Motor neuron (in vitro differentiated cells): ENCODE results near the gene VMP1. TPM values are rescaled to one million over a fixed set of nuclear protein-coding genes. Genes with fewer than 3 reads are reported as not detected.
"Not testable (repeated sequence)": the region's sequence is repeated elsewhere in the genome, so short reads cannot be mapped to it uniquely, and the experiment has no call there.

Experiments
- ATAC-seq, 8 experiments: fragments of 200-7000 bp; cut with Tn5 transposase; replicated peaks in 6 of 8; 2 replicates each; pipeline ENCODE4 v1.8.0; 2021; ENCODE audit warnings: mild to moderate bottlenecking in 8 of 8, moderate library complexity in 8 of 8
- H3K27ac ChIP-seq, 2 donors: fragments of 250-450 bp; sonication (Bioruptor Pico); 2 replicates each; pipeline ENCODE4 v1.9.0; 2021; ENCODE audit warnings: antibody characterized with exemption in 2 of 2, mild to moderate bottlenecking in 2 of 2, moderate library complexity in 1 of 2
- H3K4me1 ChIP-seq, 2 donors: fragments of 250-450 bp; sonication (Bioruptor Pico); replicated peaks in 1 of 2; 2 replicates each; pipeline ENCODE4 v1.6.1; 2021; ENCODE audit warnings: antibody characterized with exemption in 2 of 2, mild to moderate bottlenecking in 2 of 2, moderate library complexity in 1 of 2
- H3K4me3 ChIP-seq, 5 donors: fragments of 250-450 bp; sonication (Bioruptor Pico); 2 replicates each; pipeline ENCODE4 v1.9.0; 2021; ENCODE audit warnings: antibody characterized with exemption in 5 of 5, mild to moderate bottlenecking in 5 of 5, moderate library complexity in 4 of 5
- WGBS, 10 experiments: fragments of 450-650 bp; shearing (Covaris generic); methylation state at CpG; one replicate each; pipeline ENCODE4 v1.0.0; 2022; 5-methylcytosine and 5-hydroxymethylcytosine counted together
- in situ Hi-C, 9 experiments: fragments of 400-800 bp; cut with MboI; loops; one replicate each; pipeline ENCODE4 v1.15.0; 2021; ENCODE audit warnings: low sequenced_read_pairs in 9 of 9, low pct_unique_long_range_greater_than_20kb in 2 of 9; ENCODE audit not compliant: unreplicated experiment in 9 of 9
- total RNA-seq, 8 experiments: library from RNA; unstranded; fragments of 300-600 nt; gene quantifications; 2 replicates each; pipeline versions ENCODE4 v1.2.3 to v1.2.4, GENCODE V29; 2022

VMP1 gene
- total RNA-seq, 8 experiments from 2014 or later: 48.1 to 302 (median 110) TPM

GRCh38 chr17:59775786-59776350, 68.4 kb downstream of the VMP1 start:
- 94 to 100% (median 100%) methylated on average over 1 to 2 of the region's 2 CpGs; no CpG with 5 or more reads in 2 of the 10 experiments for WGBS, 10 experiments
- no peak for ATAC-seq

DNA sequence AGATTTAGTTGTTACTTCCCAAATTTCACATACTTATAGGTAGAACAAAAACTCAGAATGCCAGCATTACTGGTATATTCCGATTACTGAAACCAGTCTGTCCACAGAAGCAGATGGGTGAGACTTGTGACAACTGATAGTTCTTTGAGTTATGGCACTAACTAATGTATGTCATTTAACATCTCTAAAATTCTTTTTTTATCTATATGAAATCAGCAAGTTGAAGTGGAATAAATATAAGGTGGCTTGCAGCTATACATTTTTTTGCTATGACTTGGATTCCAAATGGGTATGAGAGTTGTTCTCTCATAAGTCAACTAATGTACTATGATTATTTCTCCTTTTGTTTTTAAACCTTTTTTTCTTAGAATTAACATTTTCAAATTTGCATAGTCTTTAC, 69.1 kb downstream of the VMP1 start:
- Histone ChIP-seq H3K4me3 (no peak overlapping the region), H3K4me1 (no peaks in the 10 kb centered on the region), H3K27ac (no peak overlapping the region)
- in situ Hi-C loops: no loop called here
- no peak for ATAC-seq
- WGBS, 10 experiments: 86 to 100% (median 100%) methylated on average over 1 of the region's 1 CpG; no CpG with 5 or more reads in 2 of the 10 experiments

More at GRCh38 chr17:59775786-59776350, 68.4 kb downstream of the VMP1 start:
- Histone ChIP-seq H3K4me3 (no peak overlapping the region), H3K4me1 (no peaks in the 10 kb centered on the region), H3K27ac (no peak overlapping the region)
- in situ Hi-C loops: no loop called here

DNA sequence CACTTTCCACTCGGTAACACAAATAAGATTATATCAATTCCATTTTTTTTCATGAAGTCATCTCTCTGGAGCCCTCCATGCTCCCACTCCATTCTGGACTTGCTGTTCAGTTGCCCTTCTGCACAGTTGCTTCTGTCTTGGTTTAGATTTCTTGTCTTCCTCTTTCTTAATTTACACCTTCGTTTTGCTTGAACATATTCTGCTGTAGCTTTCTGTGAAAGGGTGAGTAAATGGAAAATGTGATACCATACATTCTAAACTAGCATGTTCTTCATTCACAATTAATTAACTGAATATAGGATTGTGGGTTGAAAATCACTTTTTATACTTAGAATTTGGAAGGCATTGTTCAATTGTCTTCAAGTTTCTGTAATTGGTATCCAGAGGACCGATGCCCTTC, 69.6 kb downstream of the VMP1 start:
- Histone ChIP-seq H3K4me3 (no peak overlapping the region), H3K4me1 (no peaks in the 10 kb centered on the region), H3K27ac (no peak overlapping the region)
- WGBS, 10 experiments: 81 to 100% (median 91%) methylated on average over 2 to 3 of the region's 3 CpGs
- ATAC-seq: no peak
- in situ Hi-C loops: no loop called here

DNA sequence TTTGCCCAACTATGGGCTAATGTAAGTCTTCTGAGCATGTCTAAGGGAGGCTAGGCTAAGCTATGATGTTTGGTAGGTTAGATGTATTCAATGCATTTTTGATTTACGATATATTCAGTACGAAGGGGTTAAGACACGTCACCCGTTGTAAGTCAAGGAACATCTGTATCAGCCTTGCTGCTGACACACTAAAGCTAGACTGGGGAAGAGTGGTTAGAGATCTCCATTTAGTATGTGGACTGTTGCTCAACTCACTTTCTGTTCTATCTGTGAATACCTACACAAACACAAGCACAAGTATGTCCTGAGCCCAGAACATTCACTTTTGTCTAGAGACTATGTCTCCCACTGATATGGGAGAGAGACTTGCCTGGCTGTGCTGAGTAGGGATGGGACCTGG, 71.5 kb downstream of the VMP1 start:
- H3K27ac ChIP-seq: no peak overlapping the region
- WGBS, 10 experiments: 60 to 100% (median 93%) methylated on average over 2 to 4 of the region's 4 CpGs; no CpG with 5 or more reads in 3 of the 10 experiments

DNA sequence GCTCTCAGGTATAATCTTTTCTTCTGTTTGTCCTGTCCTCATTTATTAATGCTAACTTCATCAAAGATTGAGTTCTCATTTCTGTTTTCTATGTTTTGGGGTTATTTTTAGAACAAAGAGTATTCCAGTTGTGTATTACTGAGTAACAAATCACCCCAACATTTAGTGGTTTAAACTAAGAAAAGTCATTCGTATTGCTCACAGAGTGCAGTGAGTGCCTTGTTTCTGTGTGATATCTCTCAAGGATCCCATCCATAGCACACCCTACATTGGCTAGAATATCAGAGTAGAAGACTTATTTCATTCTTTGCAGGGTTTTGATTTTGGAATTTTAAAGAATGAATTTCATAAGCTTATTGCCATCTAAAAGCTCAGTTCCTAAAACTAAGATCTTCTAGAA, 72.1 kb downstream of the VMP1 start:
- ATAC-seq: no peak
- H3K27ac ChIP-seq: no peak overlapping the region
- H3K4me1 ChIP-seq: peaks cover 7 to 9% of the 10 kb centered on the region in 2 donors
- in situ Hi-C loops: no loop called here
- H3K4me3 ChIP-seq: no peak overlapping the region
- WGBS, 10 experiments: 0 to 100% (median 96%) methylated on average over 1 of the region's 1 CpG; no CpG with 5 or more reads in 2 of the 10 experiments

More for the DNA sequence above, 71.5 kb downstream of the VMP1 start:
- ATAC-seq: no peak
- Histone ChIP-seq H3K4me3 (no peak overlapping the region), H3K4me1 (peaks cover 5 to 7% of the 10 kb centered on the region in 2 donors)
- in situ Hi-C loops: no loop called here

DNA sequence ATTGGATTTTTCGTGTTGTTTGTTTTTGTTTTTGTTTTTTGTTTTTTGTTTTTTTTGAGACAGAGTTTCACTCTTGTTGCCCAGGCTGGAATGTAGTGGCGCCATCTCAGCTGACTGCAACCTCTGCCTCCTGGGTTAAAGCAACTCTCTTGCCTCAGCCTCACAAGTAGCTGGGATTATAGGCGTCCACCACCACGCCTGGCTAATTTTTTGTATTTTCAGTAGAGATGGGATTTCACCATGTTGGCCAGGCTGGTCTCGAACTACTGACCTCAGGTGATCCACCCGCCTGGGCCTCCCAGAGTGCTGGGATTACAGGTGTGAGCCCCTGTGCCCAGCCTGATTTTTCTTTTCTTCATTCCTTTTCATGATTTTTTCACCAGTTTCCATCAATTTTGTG, 73.1 kb downstream of the VMP1 start:
- in situ Hi-C loops, H3K27ac ChIP-seq, ATAC-seq, H3K4me3 ChIP-seq: not testable (repeated sequence)
- 80 to 100% (median 99%) methylated on average over 1 to 6 of the region's 6 CpGs for WGBS, 10 experiments
- peaks cover 7 to 16% of the 10 kb centered on the region in 2 donors for H3K4me1 ChIP-seq

DNA sequence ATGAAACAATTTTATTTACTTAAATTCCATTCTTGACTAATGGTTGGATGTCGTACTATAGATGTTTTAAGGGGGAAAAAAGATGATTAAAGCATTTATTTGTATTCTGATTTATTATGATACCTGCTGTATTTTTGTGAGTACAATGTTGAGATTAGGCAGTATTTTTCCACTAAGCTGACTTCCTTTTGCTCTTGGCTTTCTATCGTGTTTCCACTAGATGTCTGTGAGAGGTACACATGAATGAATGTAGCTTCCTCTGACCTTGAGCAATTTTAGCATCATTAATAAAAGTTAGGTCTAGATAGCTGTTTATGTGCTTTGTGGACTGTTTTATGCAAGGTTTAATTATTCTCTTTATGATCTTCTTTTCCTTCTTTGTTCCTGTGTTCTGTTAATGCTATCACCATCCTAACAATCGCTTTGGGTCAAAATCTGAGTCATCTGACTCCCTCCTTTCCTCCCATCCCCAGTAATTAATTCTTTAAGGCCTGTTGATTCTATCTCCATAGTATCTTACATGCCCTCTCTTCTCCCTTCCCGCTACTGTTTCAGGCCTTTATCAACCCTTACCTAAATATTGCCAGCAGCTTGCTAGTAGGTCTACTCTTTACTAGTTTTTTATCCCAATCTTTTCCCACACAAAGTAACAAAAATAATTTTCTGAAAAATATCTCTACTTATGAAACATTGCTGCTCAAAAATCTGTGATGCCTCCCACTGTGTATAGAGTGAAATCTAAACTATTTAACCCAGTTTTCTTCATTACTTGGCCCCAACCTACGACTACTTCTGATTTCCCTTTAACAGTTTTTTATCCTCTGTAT, 76.0 kb downstream of the VMP1 start:
- in situ Hi-C loops: no loop called here
- peak in 6 of 8 experiments; percentile 5 to 64 (median 57) for ATAC-seq
- Histone ChIP-seq H3K27ac (no peak overlapping the region), H3K4me3 (no peak overlapping the region), H3K4me1 (peaks cover 24 to 31% of the 10 kb centered on the region in 2 donors)
- WGBS, 10 experiments: 6 to 77% (median 58%) methylated on average over 2 to 5 of the region's 5 CpGs

- in situ Hi-C loops: no loop called here
- Histone ChIP-seq H3K27ac (no peak overlapping the region), H3K4me3 (no peak overlapping the region), H3K4me1 (peaks cover 24 to 31% of the 10 kb centered on the region in 2 donors)
- WGBS, 10 experiments: 50 to 86% (median 77%) methylated on average over 2 to 8 of the region's 8 CpGs
- ATAC-seq: no peak
Observed at GRCh38 chr17:59785091-59785799, 77.8 kb downstream of the VMP1 start.

- 8 to 67% (median 44%) methylated on average over 1 to 2 of the region's 2 CpGs; no CpG with 5 or more reads in 3 of the 10 experiments for WGBS, 10 experiments
- H3K4me1 ChIP-seq: peaks cover 24 to 31% of the 10 kb centered on the region in 2 donors
- H3K27ac ChIP-seq: peak overlapping the region; percentile 42 to 72
- in situ Hi-C loops: no loop called here
- no peak for ATAC-seq
- H3K4me3 ChIP-seq: no peak overlapping the region
Observed at GRCh38 chr17:59786213-59786535, 78.7 kb downstream of the VMP1 start.

DNA sequence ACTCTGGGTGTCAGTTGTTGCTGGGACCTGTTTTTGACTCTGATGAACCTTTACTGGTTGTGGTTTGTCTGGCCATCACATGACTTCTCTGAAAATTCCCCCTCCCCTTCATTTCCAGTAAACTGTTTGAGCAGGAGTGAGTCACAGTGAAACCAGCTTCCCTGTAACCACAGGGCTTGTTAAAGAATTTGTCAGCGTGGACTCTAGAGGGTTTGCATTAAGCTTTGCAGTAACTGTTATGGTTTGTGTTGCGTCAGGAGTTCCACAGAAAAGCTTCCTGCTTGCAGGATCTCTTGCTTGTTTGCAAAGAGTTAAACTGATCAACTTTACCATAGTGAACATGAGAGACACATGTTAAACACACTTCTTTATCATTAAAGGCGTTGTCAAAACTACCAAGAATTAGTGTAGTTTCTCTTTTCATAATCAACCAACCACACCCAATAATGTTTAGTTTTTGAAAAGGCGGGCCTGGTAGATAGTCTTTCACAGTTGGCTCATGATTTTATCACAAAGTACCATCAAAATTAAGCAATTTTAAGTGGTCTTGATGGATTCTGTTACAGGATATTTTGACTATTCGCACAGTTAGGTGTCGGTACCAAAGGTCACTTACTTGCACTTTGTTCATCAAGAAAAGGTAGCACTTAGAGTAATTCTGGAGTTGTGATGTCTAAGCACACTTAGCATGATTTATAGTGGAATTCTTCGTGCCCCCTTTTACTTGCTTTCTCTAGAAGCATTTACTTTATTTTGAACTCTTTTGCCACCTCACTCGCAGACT, 79.3 kb downstream of the VMP1 start:
- 6 to 61% (median 47%) methylated on average over 2 to 8 of the region's 8 CpGs for WGBS, 10 experiments
- in situ Hi-C loops: no loop called here
- peak; percentile 87 to 97 (median 94) for ATAC-seq
- Histone ChIP-seq H3K4me1 (peaks cover 24 to 31% of the 10 kb centered on the region in 2 donors), H3K4me3 (no peak overlapping the region), H3K27ac (peak overlapping the region; percentile 42 to 72)

DNA sequence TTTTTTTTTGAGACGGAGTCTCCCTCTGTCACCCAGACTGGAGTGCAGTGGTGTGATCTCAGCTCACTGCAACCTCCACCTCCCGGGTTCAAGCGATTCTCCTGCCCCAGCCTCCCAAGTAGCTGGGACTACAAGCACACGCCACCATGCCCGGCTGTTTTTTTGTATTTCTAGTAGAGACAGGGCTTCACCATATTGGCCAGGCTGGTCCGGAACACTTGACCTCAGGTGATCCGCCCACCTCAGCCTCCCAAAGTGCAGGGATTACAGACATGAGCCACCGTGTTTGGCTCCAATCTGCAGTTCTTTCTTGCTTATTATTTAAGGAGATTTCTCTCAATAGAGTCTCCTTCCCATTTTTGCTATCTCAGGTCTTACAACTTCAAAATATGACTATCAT, 82.4 kb downstream of the VMP1 start:
- H3K4me3 ChIP-seq, in situ Hi-C loops, ATAC-seq, H3K27ac ChIP-seq: not testable (repeated sequence)
- 75 to 100% (median 88%) methylated on average over 1 to 8 of the region's 8 CpGs for WGBS, 10 experiments
- H3K4me1 ChIP-seq: peaks cover 18 to 29% of the 10 kb centered on the region in 2 donors

DNA sequence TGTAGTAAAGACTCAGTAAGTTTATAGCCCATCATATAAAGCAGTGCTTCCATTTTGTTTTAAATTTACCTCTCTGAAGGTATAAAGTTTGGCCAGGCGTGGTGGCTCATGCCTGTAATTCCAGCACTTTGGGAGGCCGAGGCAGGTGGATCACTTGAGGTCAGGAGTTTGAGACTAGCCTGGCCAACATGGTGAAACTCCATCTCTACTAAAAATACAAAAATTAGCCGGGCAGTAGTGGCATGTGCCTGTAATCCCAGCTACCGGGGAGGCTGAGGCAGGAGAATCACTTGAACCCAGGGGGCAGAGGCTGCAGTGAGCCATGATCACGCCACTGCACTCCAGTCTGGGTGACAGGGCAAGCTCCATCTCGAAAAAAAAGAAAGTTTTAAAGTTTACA, 83.0 kb downstream of the VMP1 start:
- in situ Hi-C loops, ATAC-seq, H3K27ac ChIP-seq, H3K4me3 ChIP-seq: not testable (repeated sequence)
- H3K4me1 ChIP-seq: peaks cover 18 to 24% of the 10 kb centered on the region in 2 donors
- 78 to 100% (median 92%) methylated on average over 1 to 6 of the region's 6 CpGs; no CpG with 5 or more reads in 3 of the 10 experiments for WGBS, 10 experiments
